ENCODE measurements around the gene ABHD4. TPM values are rescaled to one million over a fixed set of nuclear protein-coding genes. Genes with fewer than 3 reads are reported as not detected.
"Not testable (repeated sequence)": the region's sequence is repeated elsewhere in the genome, so short reads cannot be mapped to it uniquely, and the experiment has no call there.

Gene ABHD4
- total RNA-seq, 1 donor from 2014 or later = 31.9 TPM

- no peak for TF ChIP-seq POLR2A (IDR thresholded peaks at IDR 0.05)
- TF ChIP-seq POLR2AphosphoS5 (IDR thresholded peaks at IDR 0.05; ENCODE audit: insufficient read depth in 1 of 2, low read depth in 1 of 2) = no peak
- TF ChIP-seq, protein P1, sequence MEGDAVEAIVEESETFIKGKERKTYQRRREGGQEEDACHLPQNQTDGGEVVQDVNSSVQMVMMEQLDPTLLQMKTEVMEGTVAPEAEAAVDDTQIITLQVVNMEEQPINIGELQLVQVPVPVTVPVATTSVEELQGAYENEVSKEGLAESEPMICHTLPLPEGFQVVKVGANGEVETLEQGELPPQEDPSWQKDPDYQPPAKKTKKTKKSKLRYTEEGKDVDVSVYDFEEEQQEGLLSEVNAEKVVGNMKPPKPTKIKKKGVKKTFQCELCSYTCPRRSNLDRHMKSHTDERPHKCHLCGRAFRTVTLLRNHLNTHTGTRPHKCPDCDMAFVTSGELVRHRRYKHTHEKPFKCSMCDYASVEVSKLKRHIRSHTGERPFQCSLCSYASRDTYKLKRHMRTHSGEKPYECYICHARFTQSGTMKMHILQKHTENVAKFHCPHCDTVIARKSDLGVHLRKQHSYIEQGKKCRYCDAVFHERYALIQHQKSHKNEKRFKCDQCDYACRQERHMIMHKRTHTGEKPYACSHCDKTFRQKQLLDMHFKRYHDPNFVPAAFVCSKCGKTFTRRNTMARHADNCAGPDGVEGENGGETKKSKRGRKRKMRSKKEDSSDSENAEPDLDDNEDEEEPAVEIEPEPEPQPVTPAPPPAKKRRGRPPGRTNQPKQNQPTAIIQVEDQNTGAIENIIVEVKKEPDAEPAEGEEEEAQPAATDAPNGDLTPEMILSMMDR (IDR thresholded peaks at IDR 0.05) = no peak
- DNase-seq (ENCODE audit: extremely low spot score in 2 of 2) = no peak
- Histone ChIP-seq H3K36me3 (peaks cover 0 to 10% of the 10 kb centered on the region in 2 donors), H3K27me3 (no peaks in the 10 kb centered on the region), H3K9me3 (no peaks in the 10 kb centered on the region), H3K27ac (peak overlapping the region; percentile 25), H3K4me1 (peaks cover 68% of the 10 kb centered on the region), H3K4me3 (no peak overlapping the region)
- intact Hi-C loops (cut with DNase I) = loop anchor here (10.0 kb wide), 1 partner anchor 153 kb away; no protein-coding TSS in a partner anchor
These were observed 36.2 kb upstream of the ABHD4 start for GRCh38 chr14:22561661-22562579.

DNA sequence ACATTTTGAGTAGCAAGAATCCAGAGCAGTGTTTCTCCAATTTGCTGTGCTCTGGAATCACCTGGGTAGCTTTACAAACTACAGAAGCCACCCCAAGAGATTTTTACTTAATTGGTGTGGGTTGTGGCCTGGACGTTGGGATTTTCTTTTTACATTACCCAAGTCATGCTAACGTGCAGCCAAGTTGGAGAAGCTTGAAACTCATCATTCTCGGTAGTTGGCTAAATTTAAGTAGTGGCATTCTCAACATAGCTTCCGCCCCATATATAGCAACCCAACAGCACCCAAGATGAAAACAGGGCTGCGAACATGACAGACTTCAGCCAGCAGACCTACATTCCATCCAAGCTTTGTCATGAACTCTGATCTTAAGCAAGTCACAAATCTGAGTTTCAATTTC, 34.1 kb upstream of the ABHD4 start:
- peaks cover 0 to 10% of the 10 kb centered on the region in 2 donors for H3K36me3 ChIP-seq
- no peaks in the 10 kb centered on the region for H3K27me3 ChIP-seq
- H3K9me3 ChIP-seq = no peaks in the 10 kb centered on the region
- DNase-seq (ENCODE audit: extremely low spot score in 2 of 2) = no peak
- intact Hi-C loops (cut with DNase I) = loop anchor here (10.0 kb wide), 1 partner anchor 151 kb away; no protein-coding TSS in a partner anchor
- H3K4me3 ChIP-seq = no peak overlapping the region
- H3K4me1 ChIP-seq = peaks cover 62% of the 10 kb centered on the region
- TF ChIP-seq POLR2A (IDR thresholded peaks at IDR 0.05) (no peak), POLR2AphosphoS5 (IDR thresholded peaks at IDR 0.05; ENCODE audit: insufficient read depth in 1 of 2, low read depth in 1 of 2) (no peak)
- TF ChIP-seq, protein P1 (IDR thresholded peaks at IDR 0.05) = no peak
- H3K27ac ChIP-seq = peak overlapping the region; percentile 28

DNA sequence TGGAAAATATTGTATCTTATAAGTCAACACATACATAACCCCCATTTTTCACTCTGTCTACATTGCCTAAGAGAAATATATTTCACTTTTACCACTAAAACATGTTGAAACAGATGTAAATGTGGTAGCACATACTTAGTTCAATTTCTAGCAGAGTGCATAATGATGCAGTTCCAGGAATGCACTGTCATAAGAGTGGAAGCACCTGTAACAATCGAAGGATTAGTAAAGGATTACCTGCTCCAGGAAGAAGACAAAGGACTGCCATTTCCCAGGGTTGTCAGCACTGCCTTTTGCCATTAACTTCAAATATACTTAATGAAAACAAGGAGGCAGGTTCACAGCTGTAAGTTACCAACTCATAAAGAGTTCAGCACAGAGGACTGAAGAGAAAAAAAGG, 33.6 kb upstream of the ABHD4 start:
- no peak for DNase-seq (ENCODE audit: extremely low spot score in 2 of 2)
- H3K36me3 ChIP-seq = peaks cover 0 to 10% of the 10 kb centered on the region in 2 donors
- peaks cover 61% of the 10 kb centered on the region for H3K4me1 ChIP-seq
- H3K27me3 ChIP-seq = no peaks in the 10 kb centered on the region
- no peaks in the 10 kb centered on the region for H3K9me3 ChIP-seq
- H3K4me3 ChIP-seq = no peak overlapping the region
- no peak for TF ChIP-seq POLR2A (IDR thresholded peaks at IDR 0.05)
- peak in 1 of 2 donors; percentile 57 for TF ChIP-seq POLR2AphosphoS5 (IDR thresholded peaks at IDR 0.05; ENCODE audit: insufficient read depth in 1 of 2, low read depth in 1 of 2)
- intact Hi-C loops (cut with DNase I) = loop anchor here (10.0 kb wide), 1 partner anchor 150 kb away; no protein-coding TSS in a partner anchor
- no peak overlapping the region for H3K27ac ChIP-seq

DNA sequence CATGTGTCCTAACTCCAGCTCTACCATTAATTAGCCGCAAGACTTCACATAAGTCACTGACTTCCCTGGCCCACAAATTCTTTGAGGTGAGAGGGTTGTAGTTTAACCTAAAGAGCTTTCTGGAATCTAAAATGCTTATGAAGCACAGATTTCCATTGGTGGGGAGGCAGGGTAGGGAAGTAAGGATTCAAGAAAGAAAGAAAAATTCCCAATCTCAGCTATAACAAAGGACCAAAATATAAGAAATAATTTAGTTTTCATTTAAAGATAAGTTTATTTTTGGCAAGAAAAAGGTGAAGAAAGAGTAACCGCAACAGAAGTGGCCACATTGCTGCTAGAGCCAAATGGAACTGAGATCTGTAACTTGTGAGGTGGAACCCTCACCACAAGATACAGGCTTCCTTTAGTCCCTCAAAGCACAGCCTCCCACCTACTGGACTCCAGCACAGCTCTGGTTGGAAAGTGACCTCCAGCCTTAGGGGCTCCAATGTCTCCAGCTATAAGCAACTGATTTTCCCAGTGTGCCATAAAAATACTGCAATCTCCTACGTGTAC, 32.6 kb upstream of the ABHD4 start:
- no peak for DNase-seq (ENCODE audit: extremely low spot score in 2 of 2)
- peak overlapping the region; percentile 36 for H3K27ac ChIP-seq
- intact Hi-C loops (cut with DNase I) = loop anchor here (10.0 kb wide), 1 partner anchor 149 kb away; no protein-coding TSS in a partner anchor

DNA sequence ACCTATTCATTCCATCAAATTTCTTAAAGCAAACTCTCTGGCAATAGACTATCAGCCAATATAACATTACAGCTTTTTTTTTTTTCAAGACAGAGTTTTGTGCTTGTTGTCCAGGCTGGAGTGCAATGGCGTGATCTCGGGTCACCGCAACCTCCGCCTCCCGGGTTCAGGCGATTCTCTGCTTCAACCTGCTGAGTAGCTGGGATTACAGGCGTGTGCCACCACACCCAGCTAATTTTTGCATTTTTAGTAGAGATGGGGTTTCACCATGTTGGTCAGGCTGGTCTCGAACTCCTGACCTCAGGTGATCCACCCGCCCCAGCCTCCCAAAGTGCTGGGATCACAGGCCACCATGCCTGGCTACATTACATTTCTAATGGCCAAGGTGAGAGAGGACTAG, 31.8 kb upstream of the ABHD4 start:
- not testable (repeated sequence) for DNase-seq (ENCODE audit: extremely low spot score in 2 of 2); H3K9me3 ChIP-seq; H3K36me3 ChIP-seq; H3K27me3 ChIP-seq; H3K4me3 ChIP-seq
- intact Hi-C loops (cut with DNase I) = loop anchor here (10.0 kb wide), 1 partner anchor 149 kb away; no protein-coding TSS in a partner anchor
- peak overlapping the region; percentile 36 for H3K27ac ChIP-seq
- peaks cover 57% of the 10 kb centered on the region for H3K4me1 ChIP-seq

More for the DNA sequence above, 32.6 kb upstream of the ABHD4 start:
- no peak for TF ChIP-seq POLR2A (IDR thresholded peaks at IDR 0.05)
- no peak for TF ChIP-seq POLR2AphosphoS5 (IDR thresholded peaks at IDR 0.05; ENCODE audit: insufficient read depth in 1 of 2, low read depth in 1 of 2)
- TF ChIP-seq, protein P1 (IDR thresholded peaks at IDR 0.05) = no peak
- no peak overlapping the region for H3K4me3 ChIP-seq
- H3K4me1 ChIP-seq = peaks cover 51% of the 10 kb centered on the region
- peaks cover 0 to 10% of the 10 kb centered on the region in 2 donors for H3K36me3 ChIP-seq
- H3K27me3 ChIP-seq = no peaks in the 10 kb centered on the region
- H3K9me3 ChIP-seq = no peaks in the 10 kb centered on the region

Measured in vagina (tissue), 2 donors.